Suprapubic skin (tissue), 4 donors: ENCODE results near the gene CCDC38. TPM values are rescaled to one million over a fixed set of nuclear protein-coding genes. Genes with fewer than 3 reads are reported as not detected.

Source experiments
- DNase-seq, 2 donors: peaks; one replicate each; pipeline ENCODE4 v3.0.0-alpha.2; 2019; ENCODE audit warnings: low spot score in 2 of 2
- H3K27ac ChIP-seq: fragments of 200-600 bp; sonication (generic); one replicate; pipeline ENCODE4 v1.5.1; 2019
- H3K27me3 ChIP-seq: fragments of 200-600 bp; sonication (generic); one replicate; pipeline ENCODE4 v1.5.1; 2019
- H3K36me3 ChIP-seq: fragments of 200-600 bp; sonication (generic); one replicate; pipeline ENCODE4 v1.5.1; 2019
- H3K4me1 ChIP-seq: fragments of 200-600 bp; sonication (generic); one replicate; pipeline ENCODE4 v1.5.1; 2019
- H3K4me3 ChIP-seq: fragments of 200-600 bp; sonication (generic); one replicate; pipeline ENCODE4 v1.5.1; 2019; ENCODE audit warnings: mild to moderate bottlenecking
- H3K9me3 ChIP-seq: fragments of 200-600 bp; sonication (generic); one replicate; pipeline ENCODE4 v1.5.1; 2019
- CTCF ChIP-seq, 2 donors: fragments of 200-600 bp in 1 of 2; fragments of 450-650 bp in 1 of 2; sonication (generic) in 1 of 2; IDR thresholded peaks; one replicate each; pipeline ENCODE4 v1.5.1; 2016 to 2019; ENCODE audit warnings: antibody characterized with exemption in 2 of 2, mild to moderate bottlenecking in 1 of 2, moderate library complexity in 1 of 2
- EP300 ChIP-seq: sonication (generic); formaldehyde crosslinking; IDR thresholded peaks from one replicate; pipeline ENCODE4 v1.6.1; 2017; ENCODE audit warnings: antibody characterized with exemption
- POLR2A ChIP-seq, 2 donors: fragments of 450-650 bp; IDR thresholded peaks; one replicate each; pipeline ENCODE4 v1.6.1; 2017; ENCODE audit warnings: antibody characterized with exemption in 2 of 2, mild to moderate bottlenecking in 2 of 2, moderate library complexity in 2 of 2
- POLR2AphosphoS5 ChIP-seq, 3 donors: sonication (generic); formaldehyde crosslinking; IDR thresholded peaks; one replicate each; pipeline ENCODE4 v1.6.1; 2017; ENCODE audit warnings: antibody characterized with exemption in 3 of 3
- WGBS: methylation state at CpG from one replicate; pipeline ENCODE4 v1.1.5; 2018; 5-methylcytosine and 5-hydroxymethylcytosine counted together
- total RNA-seq, 4 donors: library from RNA; depleted of rRNA; stranded (reverse); fragments of >200 nt; gene quantifications; one replicate each; pipeline ENCODE4 v1.1.0, GENCODE V29; 2016

CCDC38 gene
- total RNA-seq, 4 donors from 2014 or later, result 0.29 TPM; not detected in 3

GRCh38 chr12:95918194-95918993 lies 24.0 kb downstream of the CCDC38 start:
- TF ChIP-seq POLR2A (IDR thresholded peaks at IDR 0.05) (no peak), POLR2AphosphoS5 (IDR thresholded peaks at IDR 0.05) (no peak), EP300 (no peak), CTCF (IDR thresholded peaks at IDR 0.05) (peak; percentile 54 to 84)
- 23% methylated on average over 7 of the region's 7 CpGs for WGBS
- H3K36me3 ChIP-seq, result no peaks in the 10 kb centered on the region
- no peak for DNase-seq
- no peaks in the 10 kb centered on the region for H3K4me1 ChIP-seq
- no peaks in the 10 kb centered on the region for H3K9me3 ChIP-seq
- no peak overlapping the region for H3K27ac ChIP-seq
- H3K27me3 ChIP-seq, result no peaks in the 10 kb centered on the region
- no peak overlapping the region for H3K4me3 ChIP-seq

- no peak for TF ChIP-seq CTCF (IDR thresholded peaks at IDR 0.05)
- TF ChIP-seq POLR2AphosphoS5 (IDR thresholded peaks at IDR 0.05), result no peak
- no peak for TF ChIP-seq POLR2A (IDR thresholded peaks at IDR 0.05)
- TF ChIP-seq EP300, result no peak
- WGBS, result 93% methylated on average over 3 of the region's 3 CpGs
These were observed 32.5 kb downstream of the CCDC38 start for GRCh38 chr12:95909871-95910270.

GRCh38 chr12:95908573-95908972 lies 33.8 kb downstream of the CCDC38 start:
- no peak for TF ChIP-seq POLR2A (IDR thresholded peaks at IDR 0.05)
- no peak for TF ChIP-seq POLR2AphosphoS5 (IDR thresholded peaks at IDR 0.05)
- no peak for TF ChIP-seq CTCF (IDR thresholded peaks at IDR 0.05)
- no peak for TF ChIP-seq EP300
- no peak overlapping the region for H3K4me3 ChIP-seq
- no peak for DNase-seq
- no peaks in the 10 kb centered on the region for H3K36me3 ChIP-seq
- no peaks in the 10 kb centered on the region for H3K9me3 ChIP-seq
- H3K27ac ChIP-seq, result no peak overlapping the region
- peaks cover 3% of the 10 kb centered on the region for H3K27me3 ChIP-seq
- no peaks in the 10 kb centered on the region for H3K4me1 ChIP-seq

More at GRCh38 chr12:95909871-95910270, 32.5 kb downstream of the CCDC38 start:
- H3K36me3 ChIP-seq, result no peaks in the 10 kb centered on the region
- no peak for DNase-seq
- H3K9me3 ChIP-seq, result no peaks in the 10 kb centered on the region
- no peak overlapping the region for H3K27ac ChIP-seq
- peaks cover 3% of the 10 kb centered on the region for H3K27me3 ChIP-seq
- no peaks in the 10 kb centered on the region for H3K4me1 ChIP-seq
- no peak overlapping the region for H3K4me3 ChIP-seq

GRCh38 chr12:95898081-95898480 lies 44.3 kb downstream of the CCDC38 start:
- peaks cover 3% of the 10 kb centered on the region for H3K27me3 ChIP-seq
- 70% methylated on average over 4 of the region's 4 CpGs for WGBS
- no peak for DNase-seq
- H3K4me3 ChIP-seq, result no peak overlapping the region
- H3K9me3 ChIP-seq, result no peaks in the 10 kb centered on the region
- no peaks in the 10 kb centered on the region for H3K4me1 ChIP-seq
- TF ChIP-seq EP300, result no peak
- no peak for TF ChIP-seq CTCF (IDR thresholded peaks at IDR 0.05)
- no peak for TF ChIP-seq POLR2AphosphoS5 (IDR thresholded peaks at IDR 0.05)
- TF ChIP-seq POLR2A (IDR thresholded peaks at IDR 0.05), result no peak
- H3K36me3 ChIP-seq, result no peaks in the 10 kb centered on the region
- H3K27ac ChIP-seq, result no peak overlapping the region

- WGBS, result 91% methylated on average over 4 of the region's 4 CpGs
- no peak for TF ChIP-seq POLR2AphosphoS5 (IDR thresholded peaks at IDR 0.05)
- no peak for TF ChIP-seq EP300
- TF ChIP-seq CTCF (IDR thresholded peaks at IDR 0.05), result no peak
- no peak for TF ChIP-seq POLR2A (IDR thresholded peaks at IDR 0.05)
- no peaks in the 10 kb centered on the region for H3K36me3 ChIP-seq
These were observed 45.6 kb downstream of the CCDC38 start for GRCh38 chr12:95896846-95897245.

More at GRCh38 chr12:95896846-95897245, 45.6 kb downstream of the CCDC38 start:
- H3K4me1 ChIP-seq, result no peaks in the 10 kb centered on the region
- no peaks in the 10 kb centered on the region for H3K9me3 ChIP-seq
- peaks cover 3% of the 10 kb centered on the region for H3K27me3 ChIP-seq
- H3K27ac ChIP-seq, result no peak overlapping the region
- H3K4me3 ChIP-seq, result no peak overlapping the region
- no peak for DNase-seq
